SH-SY5Y (cell line): ENCODE measurements around the gene NPR2.

Source experiments
- GATA2 ChIP-seq: IDR thresholded peaks from 2 replicates; pipeline ENCODE4 v1.6.1; 2011; ENCODE audit warnings: mild to moderate bottlenecking, low read depth, low read length
- GATA3 ChIP-seq: IDR thresholded peaks from 2 replicates; pipeline ENCODE4 v1.6.1; 2011; ENCODE audit warnings: low read depth, mild to moderate bottlenecking, low read length, moderate library complexity

The NPR2 gene

DNA sequence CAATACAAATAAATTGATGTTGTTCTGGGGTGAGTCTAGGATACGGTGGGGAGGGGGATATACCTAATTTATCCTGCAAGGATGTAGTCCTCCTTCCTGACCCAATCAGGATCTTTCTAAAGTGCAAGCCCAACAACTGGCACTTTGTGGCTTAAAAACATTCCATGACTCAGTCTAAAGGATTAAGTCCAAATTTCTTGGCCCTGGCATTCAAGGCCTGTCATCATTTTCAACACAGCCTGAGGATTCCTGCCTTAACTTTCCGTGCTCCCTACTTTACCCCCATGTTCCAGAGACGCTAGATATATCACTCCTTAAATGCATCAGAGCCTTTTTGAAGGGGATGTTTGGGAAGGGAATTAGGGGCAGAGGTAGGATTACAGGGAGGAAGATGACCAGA lies 36.1 kb downstream of the NPR2 start:
- TF ChIP-seq GATA2 (no peak), GATA3 (no peak)

DNA sequence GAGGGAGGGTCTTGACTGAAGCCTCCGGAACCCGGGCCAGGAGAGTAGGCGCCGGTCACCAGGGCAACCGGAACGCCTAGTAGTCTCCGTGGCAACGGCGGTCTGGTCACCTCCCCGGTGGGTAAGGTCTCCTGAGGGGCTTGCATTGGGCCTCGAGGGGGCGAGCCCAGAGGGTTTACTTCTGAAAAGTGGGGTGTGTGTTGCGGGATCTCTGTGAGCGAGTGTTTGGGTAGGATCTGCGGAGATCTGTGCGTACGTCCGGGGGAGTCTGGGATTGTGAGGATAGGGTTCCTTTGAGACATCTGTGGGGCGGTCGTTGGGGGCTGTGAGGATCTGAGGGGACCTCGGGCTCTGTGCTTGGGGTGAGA lies 37.3 kb downstream of the NPR2 start, which contains the start of gene FAM221B:
FAM221B (minus strand) TSS at position 17 of the 368 bp plus-strand sequence. CDS start 2,571 bp downstream, outside the sequence.
- TF ChIP-seq GATA3, result no peak
- TF ChIP-seq GATA2, result no peak

DNA sequence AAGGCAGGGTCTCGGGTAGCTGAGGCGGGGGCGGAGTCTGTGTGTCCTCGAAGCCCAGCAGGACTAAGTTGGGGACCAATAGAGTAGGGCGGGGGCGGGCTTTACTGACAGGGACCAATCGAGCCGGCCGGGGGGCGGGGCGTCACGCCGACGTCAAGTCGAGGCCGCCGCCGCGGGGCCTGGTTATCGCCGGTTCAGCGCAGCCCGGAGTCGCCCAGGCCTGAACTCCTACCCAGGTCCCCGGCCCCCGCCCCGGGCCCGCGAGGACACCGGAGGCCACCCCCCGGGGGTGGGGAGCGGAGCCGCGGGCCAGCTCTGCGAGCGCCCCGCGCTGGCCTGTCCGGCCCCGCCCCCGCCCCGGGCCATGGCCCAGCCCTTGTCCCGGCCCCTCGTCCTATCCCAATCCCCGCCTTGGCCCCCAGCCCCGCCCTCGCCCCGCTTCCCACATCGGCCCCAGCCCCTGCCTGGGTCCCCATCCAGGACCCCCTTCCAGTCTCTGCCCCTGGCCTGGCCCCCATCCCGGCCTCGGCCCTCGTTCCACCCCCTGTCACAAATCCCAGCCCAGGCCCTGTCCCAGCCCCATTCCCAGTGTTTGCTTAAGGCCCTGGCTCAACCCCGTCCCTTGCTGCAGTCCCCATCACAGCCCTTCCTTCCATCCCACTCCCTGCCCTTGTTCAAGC lies 37.8 kb downstream of the NPR2 start, which contains the start of gene TMEM8B:
TMEM8B (plus strand) TSS at position 145 of the 680 bp plus-strand sequence; CDS start at position 365, 220 bp downstream.
- no peak for TF ChIP-seq GATA3
- TF ChIP-seq GATA2, result no peak

DNA sequence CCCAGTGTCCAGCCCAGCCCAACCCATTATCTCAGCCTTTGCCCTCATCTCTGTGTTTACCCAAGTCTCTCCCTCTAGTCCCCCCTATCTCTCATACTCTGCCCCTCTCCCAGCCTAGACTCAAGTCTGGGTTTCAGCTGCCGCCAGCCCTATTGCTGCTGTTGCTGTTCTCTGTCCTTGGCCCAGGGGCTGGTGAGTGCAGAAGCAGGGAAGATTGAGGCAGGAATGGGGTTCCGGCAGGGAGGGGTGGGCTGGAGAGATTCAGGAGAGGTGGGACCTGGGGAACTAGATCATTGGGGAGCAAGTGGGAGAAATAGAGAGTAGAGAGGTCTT lies 38.3 kb downstream of the NPR2 start:
- TF ChIP-seq GATA3 (no peak), GATA2 (no peak)

- TF ChIP-seq GATA3 (no peak), GATA2 (no peak)
Observed at GRCh38 chr9:35831040-35831439, 39.6 kb downstream of the NPR2 start.

GRCh38 chr9:35832814-35833213 lies 41.4 kb downstream of the NPR2 start:
- TF ChIP-seq GATA3, result no peak
- TF ChIP-seq GATA2, result peak; percentile 15; the same call in 1 of the 2 replicates

DNA sequence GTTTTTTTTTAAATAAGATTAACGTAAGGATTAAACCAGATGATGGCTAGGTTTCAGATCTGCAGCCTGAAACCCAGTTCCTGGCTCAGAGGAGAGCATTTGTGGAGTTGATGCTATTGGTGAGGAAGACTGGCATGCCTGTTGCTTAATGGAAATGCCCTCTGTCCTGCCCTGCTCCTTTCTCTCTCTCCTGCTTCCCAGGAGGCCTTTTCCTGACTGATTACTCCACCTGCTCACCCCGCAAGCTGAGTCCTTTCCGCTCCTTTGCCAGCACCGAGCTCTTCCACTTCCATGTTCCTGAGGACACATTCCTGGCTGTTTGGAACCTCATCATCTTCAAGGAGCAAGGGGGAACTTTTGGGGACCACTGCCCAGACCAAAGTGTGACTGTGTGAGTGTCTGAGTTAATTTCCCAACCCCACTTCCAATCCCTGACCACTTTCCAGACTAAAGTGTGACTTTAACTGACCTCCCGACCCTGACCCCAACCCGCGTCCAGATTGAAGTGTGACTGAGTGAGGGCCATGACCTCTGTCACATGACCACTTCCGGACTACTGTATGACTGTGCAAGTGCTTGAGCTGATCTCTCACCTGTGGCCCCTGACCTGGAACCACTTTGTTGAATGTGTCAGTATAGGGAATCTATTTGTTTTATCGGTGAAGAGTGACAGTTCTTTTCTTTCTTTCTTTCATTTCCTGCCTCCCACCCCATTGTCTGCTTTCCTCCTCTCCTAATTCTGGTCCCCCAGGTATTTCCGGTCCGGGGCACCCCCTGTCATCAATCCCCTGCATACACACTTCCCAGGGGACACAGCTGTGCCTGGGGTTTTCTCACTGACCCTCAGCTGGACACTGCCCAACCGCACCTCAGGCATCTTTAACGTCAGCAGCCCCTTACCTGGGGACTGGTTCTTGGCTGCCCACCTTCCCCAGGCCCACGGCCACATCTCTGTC lies 43.1 kb downstream of the NPR2 start:
- no peak for TF ChIP-seq GATA3
- TF ChIP-seq GATA2, result no peak

DNA sequence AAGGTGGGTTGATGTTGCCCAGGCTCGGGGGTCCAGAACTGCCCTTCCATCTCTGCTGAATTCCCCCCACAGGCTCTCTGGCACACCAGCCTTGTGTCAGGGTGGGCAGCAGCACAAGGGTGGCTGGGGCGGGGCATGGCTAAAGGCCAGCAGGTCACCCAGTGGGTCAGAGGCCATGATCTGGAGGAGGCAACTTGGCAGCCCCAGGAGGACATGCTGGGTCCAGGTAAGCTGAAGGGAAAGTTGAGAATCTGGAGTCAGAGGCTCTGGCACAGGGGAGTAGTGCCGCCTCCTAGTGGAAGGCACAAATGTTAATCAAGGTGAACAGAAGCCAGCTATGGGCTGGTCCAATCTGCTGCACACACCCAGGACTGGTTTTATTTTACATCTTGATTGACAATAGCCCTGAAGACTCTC lies 43.8 kb downstream of the NPR2 start:
- TF ChIP-seq GATA3 (no peak), GATA2 (no peak)

- TF ChIP-seq GATA2 (no peak), GATA3 (no peak)
Observed at GRCh38 chr9:35835766-35836165, 44.4 kb downstream of the NPR2 start.

- TF ChIP-seq GATA2, result no peak
- TF ChIP-seq GATA3, result no peak
Observed at GRCh38 chr9:35836595-35836994, 45.2 kb downstream of the NPR2 start.

GRCh38 chr9:35839926-35840325 lies 48.5 kb downstream of the NPR2 start:
- no peak for TF ChIP-seq GATA2
- TF ChIP-seq GATA3, result no peak

DNA sequence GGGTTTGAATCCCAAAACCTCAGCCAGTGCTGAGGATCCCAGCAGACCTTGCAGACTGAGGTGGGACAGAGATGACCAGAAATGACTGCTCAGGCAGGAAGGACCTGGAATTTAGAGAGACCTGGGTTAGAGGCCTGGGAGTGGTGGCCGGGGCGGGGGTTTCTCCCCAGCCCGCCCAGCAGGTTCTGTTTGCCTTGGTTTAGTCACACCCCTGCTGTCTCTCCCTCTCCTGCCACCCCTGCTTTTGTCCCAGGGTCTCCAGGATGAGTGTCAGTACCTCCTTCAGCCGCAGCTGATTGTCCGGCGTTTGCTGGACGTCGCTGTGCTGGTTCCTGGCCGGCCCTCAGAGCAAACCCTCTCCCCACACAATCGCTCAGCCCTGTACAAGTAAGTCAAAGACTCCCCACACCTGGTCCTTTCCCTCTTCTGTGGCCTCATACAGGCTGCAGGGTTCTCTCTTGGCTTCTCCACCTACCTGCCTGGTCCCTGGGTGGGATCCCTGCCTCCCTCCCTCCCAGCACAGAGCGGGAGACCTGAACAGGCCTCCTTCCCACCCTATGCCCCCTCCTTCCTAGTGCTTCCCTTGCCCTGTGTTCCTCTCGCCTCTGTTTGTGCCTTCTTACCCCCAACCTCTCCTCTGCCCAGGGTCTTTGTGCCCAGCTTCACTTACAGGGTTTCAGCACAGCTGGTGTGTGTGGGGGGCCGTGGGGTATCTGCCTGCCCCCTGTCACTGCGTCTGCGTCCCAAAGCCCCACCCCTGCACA lies 49.7 kb downstream of the NPR2 start:
- TF ChIP-seq GATA2 (no peak), GATA3 (no peak)

DNA sequence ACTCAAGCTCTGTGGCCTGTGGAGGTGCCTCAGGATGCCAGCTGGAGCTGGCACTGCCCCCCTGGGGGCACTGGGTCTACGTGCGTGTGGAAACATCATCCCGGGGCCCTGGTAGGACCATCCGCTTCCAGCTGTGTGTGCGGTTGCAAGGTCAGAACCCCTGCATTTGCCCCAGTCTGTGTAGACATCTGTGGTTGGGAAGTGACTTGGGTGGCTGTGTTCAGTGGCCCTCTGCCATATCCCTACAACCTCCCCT lies 50.2 kb downstream of the NPR2 start:
- TF ChIP-seq GATA2, result no peak
- TF ChIP-seq GATA3, result no peak

GRCh38 chr9:35842020-35842745 lies 50.8 kb downstream of the NPR2 start:
- TF ChIP-seq GATA3, result no peak
- no peak for TF ChIP-seq GATA2
